H1 (cell line): ENCODE results near the gene MDFIC. TPM values are rescaled to one million over a fixed set of nuclear protein-coding genes. Genes with fewer than 3 reads are reported as not detected.

ENCODE experiments used
- CTCF ChIA-PET: fragments of 300-600 bp; sonication (Branson Sonifier 250); formaldehyde crosslinking; loops from one replicate; lab custom pipeline; 2021; ENCODE audit not compliant: partially characterized antibody; lab: Charles Lee
- POLR2A ChIA-PET: fragments of 300-600 bp; sonication (Branson Sonifier 250); formaldehyde crosslinking; loops from one replicate; lab custom pipeline; 2021; ENCODE audit warnings: inconsistent platforms; ENCODE audit not compliant: partially characterized antibody; lab: Charles Lee
- DNase-seq, 2 experiments: peaks; one replicate each; pipeline versions ENCODE4 v3.0.0 to v3.0.0-alpha.2; 2010 to 2022; ENCODE audit warnings: low spot score in 2 of 2, low read depth in 1 of 2, mixed read lengths in 1 of 2
- FAIRE-seq: peaks from 2 replicates; lab custom pipeline; 2011; peaks lifted over from hg19 to GRCh38; lab: Jason Lieb, UNC
- H2AFZ ChIP-seq: 2 replicates; pipeline ENCODE4 v1.8.1; 2012; ENCODE audit warnings: low read length, inconsistent platforms
- H2AK5ac ChIP-seq: 2 replicates; pipeline ENCODE4 v1.6.1; 2013; ENCODE audit warnings: low read depth, low read length
- H2BK120ac ChIP-seq: replicated peaks from 2 replicates; pipeline ENCODE3; 2013; ENCODE audit warnings: low read depth, low read length, inconsistent platforms
- H2BK12ac ChIP-seq: 2 replicates; pipeline ENCODE4 v1.6.1; 2013; ENCODE audit warnings: low read depth, low read length
- H2BK15ac ChIP-seq: 2 replicates; pipeline ENCODE4 v1.6.1; 2013; ENCODE audit warnings: low read length
- H2BK20ac ChIP-seq: 2 replicates; pipeline ENCODE4 v1.6.1; 2013; ENCODE audit warnings: low read length
- H2BK5ac ChIP-seq: 2 replicates; pipeline ENCODE4 v1.6.1; 2013; ENCODE audit warnings: low read depth, low read length
- H3K14ac ChIP-seq: 2 replicates; pipeline ENCODE4 v1.6.1; 2013; ENCODE audit warnings: inconsistent platforms; ENCODE audit not compliant: insufficient read length
- H3K18ac ChIP-seq: 2 replicates; pipeline ENCODE4 v1.6.1; 2013; ENCODE audit warnings: low read length; ENCODE audit errors: extremely low read depth
- H3K23ac ChIP-seq: 2 replicates; pipeline ENCODE4 v1.6.1; 2013; ENCODE audit warnings: inconsistent platforms; ENCODE audit not compliant: insufficient read length
- H3K23me2 ChIP-seq: 2 replicates; pipeline ENCODE4 v1.6.1; 2013; ENCODE audit warnings: low read depth, low read length
- H3K27ac ChIP-seq: 2 replicates; pipeline ENCODE4 v1.6.1; 2011; ENCODE audit warnings: low read depth, low read length, inconsistent platforms
- H3K27me3 ChIP-seq, 4 experiments: replicated peaks in 1 of 4; 1 replicate in 1 of 4; 2 replicates in 3 of 4; pipeline versions ENCODE4 v1.6.1 to v1.8.1; 2011 to 2013; ENCODE audit warnings: low read length in 3 of 4, mild to moderate bottlenecking in 3 of 4, inconsistent platforms in 2 of 4, mixed read lengths in 2 of 4, moderate library complexity in 1 of 4; ENCODE audit not compliant: control insufficient read depth in 3 of 4, insufficient read depth in 3 of 4; ENCODE audit errors: extremely low read depth in 1 of 4
- H3K36me3 ChIP-seq, 4 experiments: 2 replicates each; pipeline versions ENCODE4 v1.6.1 to v1.8.1; 2011 to 2013; ENCODE audit warnings: mild to moderate bottlenecking in 4 of 4, low read length in 3 of 4, moderate library complexity in 2 of 4, control low read depth in 1 of 4, inconsistent platforms in 1 of 4; ENCODE audit not compliant: insufficient read depth in 4 of 4, control insufficient read depth in 2 of 4
- H3K4ac ChIP-seq: replicated peaks from 2 replicates; pipeline ENCODE3; 2013; ENCODE audit warnings: low read length, low read depth, mixed read lengths, inconsistent platforms; ENCODE audit not compliant: insufficient read length
- H3K4me1 ChIP-seq, 4 experiments: replicated peaks in 1 of 4; 1 replicate in 1 of 4; 2 replicates in 3 of 4; pipeline versions ENCODE4 v1.6.1 to v1.8.1; 2011 to 2013; ENCODE audit warnings: low read length in 3 of 4, inconsistent platforms in 2 of 4, mixed read lengths in 1 of 4; ENCODE audit not compliant: insufficient read depth in 4 of 4, control insufficient read depth in 3 of 4
- H3K4me2 ChIP-seq, 2 experiments: 2 replicates each; pipeline versions ENCODE4 v1.6.1 to v1.8.1; 2011 to 2013; ENCODE audit warnings: low read depth in 2 of 2, low read length in 2 of 2, control low read depth in 1 of 2, inconsistent platforms in 1 of 2, mild to moderate bottlenecking in 1 of 2; ENCODE audit not compliant: insufficient read depth in 1 of 2
- H3K4me3 ChIP-seq, 4 experiments: fragments of 200-600, 300-600 bp in 1 of 4; sonication (generic), shearing (Covaris generic), sonication (Bioruptor Twin) in 1 of 4; 2 replicates each; pipeline versions ENCODE4 v1.5.1 to v1.8.1; 2011 to 2016; ENCODE audit warnings: low read length in 4 of 4, low read depth in 3 of 4, control low read depth in 2 of 4, inconsistent platforms in 2 of 4, mild to moderate bottlenecking in 2 of 4, mixed read lengths in 1 of 4, moderate library complexity in 1 of 4; ENCODE audit not compliant: insufficient read depth in 2 of 4; ENCODE audit errors: extremely low read depth in 1 of 4
- H3K56ac ChIP-seq: replicated peaks from 2 replicates; pipeline ENCODE3; 2013; ENCODE audit warnings: low read depth, mild to moderate bottlenecking, mixed read lengths, low read length, inconsistent platforms; ENCODE audit not compliant: insufficient read length
- H3K79me1 ChIP-seq: 2 replicates; pipeline ENCODE4 v1.6.1; 2013; ENCODE audit warnings: low read depth, low read length, control low read depth
- H3K79me2 ChIP-seq, 2 experiments: 2 replicates each; pipeline versions ENCODE4 v1.6.1 to v1.8.1; 2012 to 2013; ENCODE audit warnings: low read length in 2 of 2, mild to moderate bottlenecking in 2 of 2, inconsistent platforms in 1 of 2; ENCODE audit not compliant: insufficient read depth in 2 of 2, control insufficient read depth in 1 of 2
- H3K9ac ChIP-seq, 4 experiments: replicated peaks in 1 of 4; 1 replicate in 1 of 4; 2 replicates in 3 of 4; pipeline versions ENCODE4 v1.6.1 to v1.8.1; 2011 to 2013; ENCODE audit warnings: low read depth in 3 of 4, low read length in 3 of 4, control low read depth in 2 of 4, mild to moderate bottlenecking in 2 of 4, moderate library complexity in 2 of 4, inconsistent platforms in 1 of 4; ENCODE audit errors: extremely low read depth in 1 of 4
- H3K9me3 ChIP-seq, 2 experiments: 2 replicates each; pipeline versions ENCODE4 v1.6.1 to v1.8.1; 2012 to 2013; ENCODE audit warnings: mild to moderate bottlenecking in 2 of 2, moderate library complexity in 2 of 2, control low read depth in 1 of 2, inconsistent platforms in 1 of 2, low read depth in 1 of 2, low read length in 1 of 2, mixed read lengths in 1 of 2; ENCODE audit not compliant: insufficient read depth in 2 of 2
- H4K20me1 ChIP-seq, 2 experiments: replicated peaks in 1 of 2; 2 replicates each; pipeline versions ENCODE3 to v1.8.1; 2011 to 2013; ENCODE audit warnings: inconsistent platforms in 2 of 2, low read length in 2 of 2, mild to moderate bottlenecking in 1 of 2; ENCODE audit not compliant: insufficient read depth in 2 of 2, control insufficient read depth in 1 of 2
- H4K5ac ChIP-seq: 2 replicates; pipeline ENCODE4 v1.6.1; 2013; ENCODE audit warnings: low read length, low read depth, mixed read lengths, inconsistent platforms; ENCODE audit not compliant: insufficient read length
- H4K8ac ChIP-seq: 2 replicates; pipeline ENCODE4 v1.8.0; 2013; ENCODE audit warnings: mild to moderate bottlenecking, moderate library complexity, low read length, inconsistent platforms; ENCODE audit not compliant: insufficient read depth; ENCODE audit errors: extremely low read depth
- H4K91ac ChIP-seq: replicated peaks from 2 replicates; pipeline ENCODE3; 2013; ENCODE audit warnings: low read length, mixed read lengths, inconsistent platforms; ENCODE audit not compliant: insufficient read length
- ASH2L ChIP-seq: fragments of 200-600, 300-600 bp; sonication (generic); IDR thresholded peaks from one replicate; pipeline ENCODE4 v1.7.1; 2017; ENCODE audit warnings: low read length
- BACH1 ChIP-seq: IDR thresholded peaks from 2 replicates; pipeline ENCODE4 v1.6.1; 2012; ENCODE audit warnings: low read length, improper control_type of control experiment
- CBX5 ChIP-seq: fragments of 300-800, 300-1000 bp; sonication (generic); IDR thresholded peaks from 2 replicates; pipeline ENCODE4 v1.7.1; 2016; ENCODE audit warnings: antibody characterized with exemption, low read length, low read depth
- CEBPB ChIP-seq: IDR thresholded peaks from 2 replicates; pipeline ENCODE4 v1.6.1; 2012; ENCODE audit warnings: low read depth, low read length
- CHD1 ChIP-seq: IDR thresholded peaks from 2 replicates; pipeline ENCODE4 v1.6.1; 2012; ENCODE audit warnings: low read depth, low read length, improper control_type of control experiment
- CHD2 ChIP-seq: IDR thresholded peaks from 2 replicates; pipeline ENCODE4 v1.6.1; 2012; ENCODE audit warnings: low read length, improper control_type of control experiment
- GABPA ChIP-seq: IDR thresholded peaks from 2 replicates; pipeline ENCODE4 v1.6.1; 2011; ENCODE audit warnings: mild to moderate bottlenecking, low read length, moderate library complexity, borderline replicate concordance; ENCODE audit not compliant: insufficient read depth
- GTF2F1 ChIP-seq: IDR thresholded peaks from 2 replicates; pipeline ENCODE4 v1.6.1; 2012; ENCODE audit warnings: low read depth, low read length, improper control_type of control experiment, borderline replicate concordance
- HDAC2 ChIP-seq, 2 experiments: fragments of 300-600 bp in 1 of 2; sonication (generic) in 1 of 2; IDR thresholded peaks; 2 replicates each; pipeline ENCODE4 v1.6.1; 2011 to 2012; ENCODE audit warnings: low read depth in 2 of 2, low read length in 2 of 2, mild to moderate bottlenecking in 2 of 2, moderate library complexity in 2 of 2, borderline replicate concordance in 1 of 2, inconsistent platforms in 1 of 2
- KDM4A ChIP-seq: IDR thresholded peaks from one replicate; pipeline ENCODE4 v1.7.1; 2012; ENCODE audit warnings: low read depth, mild to moderate bottlenecking, moderate library complexity, low read length, inconsistent platforms; ENCODE audit not compliant: severe bottlenecking
- MAX ChIP-seq: IDR thresholded peaks from 2 replicates; pipeline ENCODE4 v1.6.1; 2012; ENCODE audit warnings: inconsistent platforms
- PHF8 ChIP-seq: fragments of 200-600 bp; sonication (generic); conservative IDR thresholded peaks from 2 replicates; pipeline ENCODE4 v1.7.1; 2012; ENCODE audit warnings: low read depth, mild to moderate bottlenecking, inconsistent platforms, low read length, moderate library complexity
- RFX5 ChIP-seq: IDR thresholded peaks from 2 replicates; pipeline ENCODE4 v1.6.1; 2011; ENCODE audit warnings: low read depth, low read length, improper control_type of control experiment, borderline replicate concordance
- SP2 ChIP-seq: IDR thresholded peaks from 2 replicates; pipeline ENCODE4 v1.6.1; 2012; ENCODE audit warnings: mild to moderate bottlenecking, low read length, inconsistent platforms
- TBP ChIP-seq: IDR thresholded peaks from 2 replicates; pipeline ENCODE4 v1.6.1; 2011; ENCODE audit warnings: low read depth, low read length, improper control_type of control experiment
- WGBS, 2 experiments: shearing (Covaris generic) in 1 of 2; methylation state at CpG; one replicate each; pipeline versions ENCODE4 v1.1.6 to v1.1.7; 2013 to 2015; ENCODE audit warnings: low lambda C conversion rate in 2 of 2, mixed read lengths in 2 of 2, inconsistent platforms in 1 of 2, low coverage in 1 of 2, missing lambda C conversion rate in 1 of 2; ENCODE audit not compliant: insufficient replicate concordance in 2 of 2, insufficient coverage in 1 of 2, insufficient read length in 1 of 2; ENCODE audit errors: extremely low coverage in 1 of 2, missing lambda C conversion rate in 1 of 2; 5-methylcytosine and 5-hydroxymethylcytosine counted together
- polyA plus RNA-seq, 7 experiments: library from polyadenylated mRNA; depleted of rRNA in 3 of 7; stranded (reverse) in 5 of 7; unstranded in 2 of 7; fragments of >200 nt in 5 of 7; fragments of 200-250 nt in 2 of 7; gene quantifications; 1 replicate in 5 of 7; 2 replicates in 1 of 7; 4 replicates in 1 of 7; pipeline versions ENCODE4 v1.2.1 to v1.2.3, GENCODE V29; 2011 to 2013; ENCODE audit warnings: missing spikeins in 2 of 7, mixed read lengths in 2 of 7
- total RNA-seq: library from RNA; stranded (reverse); fragmentation: NEBNext Ultra II Directional; extraction: Animal tissue kit (Norgen Biotek cat#: 25700); gene quantifications from 2 replicates; pipeline ENCODE4 v1.2.1, GENCODE V29; 2021

MDFIC gene
- total and polyA plus RNA-seq, 2 of the 8 experiments (the other 6 are each of a cell fraction or from before 2014, with no cell fraction given): 2.3 to 11.4 TPM

GRCh38 chr7:114981323-114981722 is 59.4 kb downstream of the MDFIC start:
- no peak overlapping the region for H3K4me3 ChIP-seq
- WGBS, 2 experiments: 80% methylated on average over 2 of the region's 2 CpGs; no CpG with 5 or more reads in 1 of the 2 experiments
- POLR2A ChIA-PET: no interaction called here
- no peak overlapping the region for H2AFZ ChIP-seq
- H3K27ac ChIP-seq: no peak overlapping the region
- no peaks in the 10 kb centered on the region for H4K20me1 ChIP-seq
- TF ChIP-seq HDAC2 (IDR thresholded peaks at IDR 0.05; ENCODE audit: borderline replicate concordance in 1 of 2, low read depth in 2 of 2, low read length in 2 of 2) (no peak), BACH1 (no peak), CBX5 (no peak), GABPA (no peak), ASH2L (no peak), CEBPB (no peak), CHD2 (no peak), RFX5 (no peak), CHD1 (no peak), PHF8 (no peak), GTF2F1 (no peak), MAX (no peak), KDM4A (no peak), SP2 (no peak), TBP (no peak)
- no peak overlapping the region for H4K5ac ChIP-seq
- H2BK5ac ChIP-seq: no peak overlapping the region
- no peak overlapping the region for H4K8ac ChIP-seq
- no peak overlapping the region for H2BK120ac ChIP-seq
- H3K14ac ChIP-seq: no peak overlapping the region
- H3K4ac ChIP-seq: no peak overlapping the region
- H3K23me2 ChIP-seq: no peaks in the 10 kb centered on the region
- no peak overlapping the region for H3K23ac ChIP-seq
- no peak overlapping the region for H2BK12ac ChIP-seq
- H2BK20ac ChIP-seq: no peak overlapping the region
- peaks cover 3 to 7% (median 4%) of the 10 kb centered on the region in 4 experiments for H3K4me1 ChIP-seq
- no peaks in the 10 kb centered on the region for H3K79me2 ChIP-seq
- H4K91ac ChIP-seq: no peak overlapping the region
- no peak overlapping the region for H2BK15ac ChIP-seq
- no peak for FAIRE-seq
- H3K56ac ChIP-seq: no peak overlapping the region
- peaks cover 0 to under 1% (median 0%) of the 10 kb centered on the region in 4 experiments; a peak in 1 of 7 replicates for H3K27me3 ChIP-seq
- no peaks in the 10 kb centered on the region for H3K9me3 ChIP-seq
- no peaks in the 10 kb centered on the region for H3K36me3 ChIP-seq
- no peak overlapping the region for H2AK5ac ChIP-seq
- H3K18ac ChIP-seq: no peak overlapping the region
- no peaks in the 10 kb centered on the region for H3K79me1 ChIP-seq
- no peak for DNase-seq
- CTCF ChIA-PET: no interaction called here
- H3K4me2 ChIP-seq: no peak overlapping the region
- H3K9ac ChIP-seq: no peak overlapping the region
